IMR-90 (cell line): ENCODE results near the gene KLHL29. TPM values are rescaled to one million over a fixed set of nuclear protein-coding genes. Genes with fewer than 3 reads are reported as not detected.

Experiments
- ATAC-seq: fragments of 200-7000 bp; cut with Tn5 transposase; 2 replicates; pipeline ENCODE4 v1.9.1; 2020; ENCODE audit warnings: low read depth, mild to moderate bottlenecking, moderate library complexity
- BruUV-seq: library from RNA; stranded (reverse); fragments of 400-500 nt; replicated peaks from 2 replicates; lab custom pipeline; 2021; lab: Mats Ljungman, UMichigan
- CTCF ChIA-PET: fragments of 300-600 bp; formaldehyde crosslinking; extraction: SDS; loops from one replicate; lab custom pipeline; 2021; ENCODE audit warnings: antibody characterized with exemption; lab: Yijun Ruan, JAX
- POLR2A ChIA-PET: fragments of 300-600 bp; sonication (Branson Sonifier 250); formaldehyde crosslinking; loops from one replicate; lab custom pipeline; 2022; ENCODE audit warnings: antibody characterized with exemption; ENCODE audit not compliant: unreplicated experiment; lab: Charles Lee
- DNase-seq: peaks from one replicate; pipeline ENCODE4 v3.0.0; 2013
- H2AFZ ChIP-seq: replicated peaks from 2 replicates; pipeline ENCODE3; 2013; ENCODE audit warnings: low read length, mild to moderate bottlenecking; ENCODE audit not compliant: poor library complexity
- H2AK5ac ChIP-seq: 2 replicates; pipeline ENCODE4 v1.6.1; 2013; ENCODE audit warnings: low read depth, low read length, inconsistent platforms
- H2AK9ac ChIP-seq: replicated peaks from 2 replicates; pipeline ENCODE3; 2013; ENCODE audit warnings: mild to moderate bottlenecking, low read depth, low read length, moderate library complexity; ENCODE audit not compliant: poor library complexity
- H2BK120ac ChIP-seq: 2 replicates; pipeline ENCODE4 v1.6.1; 2013; ENCODE audit warnings: low read depth, low read length, inconsistent platforms
- H2BK15ac ChIP-seq: 3 replicates; pipeline ENCODE4 v1.6.1; 2013; ENCODE audit warnings: low read depth, low read length, inconsistent platforms
- H2BK20ac ChIP-seq: 2 replicates; pipeline ENCODE4 v1.6.1; 2013; ENCODE audit warnings: low read depth, mild to moderate bottlenecking, inconsistent platforms, low read length, moderate library complexity
- H2BK5ac ChIP-seq: 2 replicates; pipeline ENCODE4 v1.6.1; 2013; ENCODE audit warnings: mild to moderate bottlenecking, low read depth, low read length, inconsistent platforms; ENCODE audit not compliant: poor library complexity, severe bottlenecking
- H3K14ac ChIP-seq: replicated peaks from 2 replicates; pipeline ENCODE4 v1.6.1; 2013; ENCODE audit warnings: low read depth, low read length, inconsistent platforms
- H3K18ac ChIP-seq: 2 replicates; pipeline ENCODE4 v1.6.1; 2013; ENCODE audit warnings: low read depth, low read length, control low read depth
- H3K23ac ChIP-seq: 2 replicates; pipeline ENCODE4 v1.6.1; 2013; ENCODE audit warnings: low read depth, low read length, inconsistent platforms
- H3K27ac ChIP-seq: 2 replicates; pipeline ENCODE4 v1.5.1; 2013; ENCODE audit warnings: mild to moderate bottlenecking, control low read depth, low read length; ENCODE audit not compliant: insufficient read depth
- H3K27me3 ChIP-seq: 2 replicates; pipeline ENCODE4 v1.6.1; 2013; ENCODE audit warnings: low read length; ENCODE audit not compliant: control insufficient read depth, insufficient read depth
- H3K36me3 ChIP-seq: 2 replicates; pipeline ENCODE4 v1.6.1; 2013; ENCODE audit warnings: low read length, mixed read lengths; ENCODE audit not compliant: control insufficient read depth, insufficient read depth
- H3K4ac ChIP-seq: 2 replicates; pipeline ENCODE4 v1.6.1; 2013; ENCODE audit warnings: low read depth, low read length, inconsistent platforms
- H3K4me1 ChIP-seq: 2 replicates; pipeline ENCODE4 v1.6.1; 2013; ENCODE audit warnings: low read length, mixed read lengths; ENCODE audit not compliant: control insufficient read depth, insufficient read depth
- H3K4me2 ChIP-seq: 2 replicates; pipeline ENCODE4 v1.6.1; 2013; ENCODE audit warnings: low read depth, mild to moderate bottlenecking, control low read depth, low read length, moderate library complexity
- H3K4me3 ChIP-seq: 2 replicates; pipeline ENCODE4 v1.5.1; 2013; ENCODE audit warnings: low read depth, mild to moderate bottlenecking, control low read depth, low read length, moderate library complexity; ENCODE audit not compliant: insufficient read depth
- H3K56ac ChIP-seq: 2 replicates; pipeline ENCODE4 v1.6.1; 2013; ENCODE audit warnings: low read length, inconsistent platforms; ENCODE audit not compliant: insufficient read depth; ENCODE audit errors: extremely low read depth
- H3K79me1 ChIP-seq, 2 experiments: 2 replicates each; pipeline ENCODE4 v1.6.1; 2013; ENCODE audit warnings: low read length in 2 of 2, inconsistent platforms in 1 of 2, low read depth in 1 of 2
- H3K9ac ChIP-seq: 2 replicates; pipeline ENCODE4 v1.6.1; 2013; ENCODE audit warnings: low read depth, low read length, control low read depth
- H3K9me1 ChIP-seq: 2 replicates; pipeline ENCODE4 v1.6.1; 2013; ENCODE audit warnings: low read length, inconsistent platforms; ENCODE audit not compliant: insufficient read depth
- H3K9me3 ChIP-seq: 2 replicates; pipeline ENCODE4 v1.6.1; 2013; ENCODE audit warnings: low read length; ENCODE audit not compliant: control insufficient read depth, insufficient read depth
- H4K20me1 ChIP-seq: 2 replicates; pipeline ENCODE4 v1.6.1; 2013; ENCODE audit warnings: low read length, inconsistent platforms; ENCODE audit not compliant: insufficient read depth
- H4K5ac ChIP-seq: 2 replicates; pipeline ENCODE4 v1.6.1; 2013; ENCODE audit warnings: mild to moderate bottlenecking, low read depth, low read length, control low read depth
- H4K8ac ChIP-seq, 2 experiments: 2 replicates each; pipeline ENCODE4 v1.6.1; 2013; ENCODE audit warnings: low read depth in 2 of 2, low read length in 2 of 2, control low read depth in 1 of 2, inconsistent platforms in 1 of 2
- H4K91ac ChIP-seq: 2 replicates; pipeline ENCODE4 v1.6.1; 2013; ENCODE audit warnings: low read depth, low read length, inconsistent platforms; ENCODE audit not compliant: insufficient read depth
- FOS ChIP-seq: fragments of 150-350 bp; IDR thresholded peaks from 2 replicates; pipeline ENCODE4 v1.6.1; 2016; ENCODE audit warnings: low read depth, low read length
- MAZ ChIP-seq: IDR thresholded peaks from 2 replicates; pipeline ENCODE4 v1.6.1; 2012; ENCODE audit warnings: low read depth, mild to moderate bottlenecking, low read length, improper control_type of control experiment, moderate library complexity, borderline replicate concordance
- MXI1 ChIP-seq: IDR thresholded peaks from 2 replicates; pipeline ENCODE4 v1.6.1; 2012; ENCODE audit warnings: low read depth, mild to moderate bottlenecking, low read length, moderate library complexity, borderline replicate concordance
- NFE2L2 ChIP-seq: fragments of 150-350 bp; IDR thresholded peaks from 2 replicates; pipeline ENCODE4 v1.6.1; 2016; ENCODE audit warnings: low read depth, mild to moderate bottlenecking, low read length
- RAD21 ChIP-seq: IDR thresholded peaks from 2 replicates; pipeline ENCODE4 v1.6.1; 2012; ENCODE audit warnings: low read length, improper control_type of control experiment
- WGBS, 2 experiments: methylation state at CpG; one replicate each; pipeline versions ENCODE4 v1.1.5 to v1.1.7; 2013; ENCODE audit warnings: missing lambda C conversion rate in 2 of 2; ENCODE audit not compliant: insufficient read length in 1 of 2; ENCODE audit errors: extremely low coverage in 2 of 2; 5-methylcytosine and 5-hydroxymethylcytosine counted together
- dilution Hi-C: fragments of 300-500 bp; cut with HindIII; formaldehyde crosslinking; loops from one replicate; pipeline ENCODE4 v1.14.3; 2018; ENCODE audit warnings: low sequenced_read_pairs; ENCODE audit not compliant: unreplicated experiment
- in situ Hi-C: fragments of 300-500 bp; cut with MboI; formaldehyde crosslinking; loops from 3 replicates; pipeline ENCODE4 v1.14.3; 2019; ENCODE audit warnings: low sequenced_read_pairs, inconsistent platforms, mixed read lengths
- intact Hi-C: fragments of 100-400 bp; cut with micrococcal nuclease; formaldehyde crosslinking; loops from 2 replicates; pipeline ENCODE4 v1.10.0; 2022
- polyA plus RNA-seq, 3 experiments: library from polyadenylated mRNA; depleted of rRNA; stranded (reverse); fragments of >200 nt; gene quantifications; 2 replicates each; pipeline ENCODE4 v1.2.3, GENCODE V29; 2012; ENCODE audit warnings: low replicate concordance in 1 of 3
- total RNA-seq: library from RNA; depleted of rRNA; stranded (reverse); fragments of >200 nt; gene quantifications from 2 replicates; pipeline ENCODE4 v1.2.3, GENCODE V29; 2012
- TF ChIP-seq, protein P1 (sequence below): fragments of 150-350 bp; IDR thresholded peaks from 2 replicates; pipeline ENCODE4 v1.6.1; 2017; ENCODE audit warnings: mild to moderate bottlenecking, antibody characterized with exemption, low read length, low read depth
- TF ChIP-seq, protein P2 (sequence below): fragments of 150-350 bp; IDR thresholded peaks from 2 replicates; pipeline ENCODE4 v1.6.1; 2016; ENCODE audit warnings: low read depth, mild to moderate bottlenecking, low read length, moderate library complexity, borderline replicate concordance

KLHL29 gene
- total and polyA plus RNA-seq, 2 of the 4 experiments (the other 2 are of a cell fraction) = 2.0 to 8.0 TPM

DNA sequence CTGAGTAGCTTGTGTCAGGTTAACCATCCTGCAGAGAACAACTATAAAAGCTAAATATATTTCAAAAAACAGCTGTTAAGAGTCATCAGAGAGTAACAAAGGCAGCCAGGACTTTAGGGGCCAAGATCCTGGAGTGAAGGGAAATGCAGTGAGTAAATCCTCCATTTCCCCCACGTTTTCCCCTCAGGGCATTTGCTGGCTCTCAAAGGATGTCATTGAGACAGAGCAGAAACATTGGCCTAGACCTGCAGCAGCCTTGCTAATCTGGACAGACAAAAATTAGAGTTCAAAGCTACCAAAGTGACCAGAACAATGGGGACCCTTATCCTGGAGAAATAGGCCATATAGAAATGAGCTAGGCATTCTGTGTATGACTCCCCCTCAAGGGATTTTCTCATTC, 21.1 kb upstream of the KLHL29 start:
- Histone ChIP-seq H3K4ac (no peak overlapping the region), H3K14ac (no peak overlapping the region), H2BK20ac (no peak overlapping the region), H3K4me1 (no peaks in the 10 kb centered on the region; the same call in 1 of the 2 replicates), H3K27ac (no peak overlapping the region), H2AFZ (no peak overlapping the region), H3K27me3 (peaks cover 11% of the 10 kb centered on the region), H4K91ac (no peak overlapping the region), H3K4me2 (no peak overlapping the region), H4K8ac (no peak overlapping the region), H3K9ac (no peak overlapping the region), H3K79me1 (no peaks in the 10 kb centered on the region), H4K20me1 (no peaks in the 10 kb centered on the region), H2BK15ac (no peak overlapping the region), H3K4me3 (no peak overlapping the region), H3K9me1 (no peaks in the 10 kb centered on the region), H3K18ac (no peak overlapping the region), H2BK120ac (no peak overlapping the region), H3K9me3 (no peaks in the 10 kb centered on the region), H3K56ac (no peak overlapping the region), H2AK5ac (no peak overlapping the region), H2BK5ac (no peak overlapping the region), H3K36me3 (no peaks in the 10 kb centered on the region), H4K5ac (no peak overlapping the region), H2AK9ac (no peak overlapping the region), H3K23ac (no peak overlapping the region)
- no CpG with 5 or more reads among the region's 1 CpG for WGBS, 2 experiments
- no TSS peak for BruUV-seq
- CTCF ChIA-PET = no interaction called here
- dilution Hi-C loops (no loop called here), intact Hi-C loops (no loop called here), in situ Hi-C loops (no loop called here)
- no peak for DNase-seq
- POLR2A ChIA-PET = no interaction called here
- TF ChIP-seq MAZ (no peak), MXI1 (no peak), RAD21 (no peak), FOS (no peak), NFE2L2 (no peak)
- TF ChIP-seq, protein P1, sequence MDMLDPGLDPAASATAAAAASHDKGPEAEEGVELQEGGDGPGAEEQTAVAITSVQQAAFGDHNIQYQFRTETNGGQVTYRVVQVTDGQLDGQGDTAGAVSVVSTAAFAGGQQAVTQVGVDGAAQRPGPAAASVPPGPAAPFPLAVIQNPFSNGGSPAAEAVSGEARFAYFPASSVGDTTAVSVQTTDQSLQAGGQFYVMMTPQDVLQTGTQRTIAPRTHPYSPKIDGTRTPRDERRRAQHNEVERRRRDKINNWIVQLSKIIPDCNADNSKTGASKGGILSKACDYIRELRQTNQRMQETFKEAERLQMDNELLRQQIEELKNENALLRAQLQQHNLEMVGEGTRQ = no peak
- TF ChIP-seq, protein P2, sequence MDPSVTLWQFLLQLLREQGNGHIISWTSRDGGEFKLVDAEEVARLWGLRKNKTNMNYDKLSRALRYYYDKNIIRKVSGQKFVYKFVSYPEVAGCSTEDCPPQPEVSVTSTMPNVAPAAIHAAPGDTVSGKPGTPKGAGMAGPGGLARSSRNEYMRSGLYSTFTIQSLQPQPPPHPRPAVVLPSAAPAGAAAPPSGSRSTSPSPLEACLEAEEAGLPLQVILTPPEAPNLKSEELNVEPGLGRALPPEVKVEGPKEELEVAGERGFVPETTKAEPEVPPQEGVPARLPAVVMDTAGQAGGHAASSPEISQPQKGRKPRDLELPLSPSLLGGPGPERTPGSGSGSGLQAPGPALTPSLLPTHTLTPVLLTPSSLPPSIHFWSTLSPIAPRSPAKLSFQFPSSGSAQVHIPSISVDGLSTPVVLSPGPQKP = no peak
- no peak for ATAC-seq
